Motor neuron (in vitro differentiated cells): ENCODE results near the gene TKT. TPM values are rescaled to one million over a fixed set of nuclear protein-coding genes. Genes with fewer than 3 reads are reported as not detected.

Experiments
- ATAC-seq, 8 experiments: fragments of 200-7000 bp; cut with Tn5 transposase; replicated peaks in 6 of 8; 2 replicates each; pipeline ENCODE4 v1.8.0; 2021; ENCODE audit warnings: mild to moderate bottlenecking in 8 of 8, moderate library complexity in 8 of 8
- H3K27ac ChIP-seq, 2 donors: fragments of 250-450 bp; sonication (Bioruptor Pico); 2 replicates each; pipeline ENCODE4 v1.9.0; 2021; ENCODE audit warnings: antibody characterized with exemption in 2 of 2, mild to moderate bottlenecking in 2 of 2, moderate library complexity in 1 of 2
- H3K4me1 ChIP-seq, 2 donors: fragments of 250-450 bp; sonication (Bioruptor Pico); replicated peaks in 1 of 2; 2 replicates each; pipeline ENCODE4 v1.6.1; 2021; ENCODE audit warnings: antibody characterized with exemption in 2 of 2, mild to moderate bottlenecking in 2 of 2, moderate library complexity in 1 of 2
- H3K4me3 ChIP-seq, 5 donors: fragments of 250-450 bp; sonication (Bioruptor Pico); 2 replicates each; pipeline ENCODE4 v1.9.0; 2021; ENCODE audit warnings: antibody characterized with exemption in 5 of 5, mild to moderate bottlenecking in 5 of 5, moderate library complexity in 4 of 5
- WGBS, 10 experiments: fragments of 450-650 bp; shearing (Covaris generic); methylation state at CpG; one replicate each; pipeline ENCODE4 v1.0.0; 2022; 5-methylcytosine and 5-hydroxymethylcytosine counted together
- in situ Hi-C, 9 experiments: fragments of 400-800 bp; cut with MboI; loops; one replicate each; pipeline ENCODE4 v1.15.0; 2021; ENCODE audit warnings: low sequenced_read_pairs in 9 of 9, low pct_unique_long_range_greater_than_20kb in 2 of 9; ENCODE audit not compliant: unreplicated experiment in 9 of 9
- total RNA-seq, 8 experiments: library from RNA; unstranded; fragments of 300-600 nt; gene quantifications; 2 replicates each; pipeline versions ENCODE4 v1.2.3 to v1.2.4, GENCODE V29; 2022

TKT gene
- total RNA-seq, 8 experiments from 2014 or later: 87.0 to 697 (median 139) TPM

DNA sequence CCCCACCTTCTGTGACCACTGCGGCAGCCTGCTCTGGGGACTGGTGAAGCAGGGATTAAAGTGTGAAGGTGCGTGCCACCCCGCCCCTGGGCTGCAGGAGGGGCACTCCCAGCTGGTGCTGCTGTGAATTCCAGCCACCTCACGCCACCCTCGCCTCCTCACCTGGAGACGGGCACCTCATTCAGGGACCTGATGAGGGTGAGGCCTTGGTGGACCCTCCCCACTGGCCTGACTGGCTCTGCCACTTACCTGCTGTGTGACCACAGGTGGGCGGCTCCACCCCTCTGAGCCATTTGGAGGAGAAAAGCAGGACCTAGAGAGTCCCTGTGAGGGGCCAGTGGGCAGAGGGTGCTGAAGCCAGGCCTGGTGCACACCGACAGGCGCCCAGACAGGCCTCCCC is 72.3 kb downstream of the TKT start:
- Histone ChIP-seq H3K4me3 (no peak overlapping the region), H3K27ac (no peak overlapping the region), H3K4me1 (no peaks in the 10 kb centered on the region)
- in situ Hi-C loops: no loop called here
- ATAC-seq: no peak
- WGBS, 10 experiments: 92 to 100% (median 100%) methylated on average over 1 to 6 of the region's 9 CpGs; no CpG with 5 or more reads in 6 of the 10 experiments

DNA sequence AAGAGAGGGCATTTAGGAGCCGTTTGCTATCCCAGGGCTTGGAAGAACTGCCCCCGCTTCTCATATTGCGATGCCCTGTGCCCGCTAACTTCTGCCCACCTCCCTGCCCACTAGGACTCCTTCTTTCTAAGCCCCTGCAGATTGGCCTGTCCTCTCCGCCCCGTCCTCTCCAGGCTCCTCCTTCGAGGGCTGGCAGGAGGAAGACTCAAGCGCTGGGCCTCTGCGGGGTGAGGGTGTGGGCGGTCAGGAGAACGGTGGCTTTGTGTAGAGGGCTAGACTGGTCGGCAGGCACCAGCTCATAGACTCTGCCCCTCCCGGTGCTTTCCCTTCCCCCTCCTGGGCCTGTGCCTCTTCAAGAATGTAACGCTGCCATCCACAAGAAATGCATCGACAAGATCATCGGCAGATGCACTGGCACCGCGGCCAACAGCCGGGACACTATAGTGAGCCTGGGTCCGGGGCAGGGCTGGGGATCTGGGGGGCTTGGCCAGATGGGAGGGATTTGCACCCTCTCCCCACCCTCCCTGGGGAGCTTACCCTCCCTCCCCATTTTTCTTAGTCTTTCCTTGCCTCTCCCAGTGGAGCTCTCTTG is 73.0 kb downstream of the TKT start:
- Histone ChIP-seq H3K27ac (no peak overlapping the region), H3K4me1 (no peaks in the 10 kb centered on the region), H3K4me3 (no peak overlapping the region)
- in situ Hi-C loops: no loop called here
- WGBS, 10 experiments: 60 to 100% (median 100%) methylated on average over 1 to 3 of the region's 20 CpGs; no CpG with 5 or more reads in 7 of the 10 experiments
- peak in 5 of 8 experiments; percentile 42 to 63 (median 45) for ATAC-seq

DNA sequence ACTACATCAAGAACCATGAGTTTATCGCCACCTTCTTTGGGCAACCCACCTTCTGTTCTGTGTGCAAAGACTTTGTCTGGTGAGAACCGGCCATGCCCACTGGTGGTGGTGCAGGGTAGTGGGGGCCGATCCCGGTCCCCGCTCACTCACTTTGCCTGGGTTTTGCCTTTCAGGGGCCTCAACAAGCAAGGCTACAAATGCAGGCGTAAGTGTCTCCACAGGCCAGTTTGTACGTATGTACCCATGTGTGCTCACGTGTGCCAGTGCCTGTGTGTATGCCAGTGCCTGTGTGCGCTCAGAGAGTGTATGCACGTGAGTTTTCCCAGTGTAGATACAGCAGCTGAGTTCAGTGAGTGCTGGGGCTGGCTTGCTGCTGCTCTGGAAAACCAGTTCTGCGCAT is 74.3 kb downstream of the TKT start:
- Histone ChIP-seq H3K4me1 (no peaks in the 10 kb centered on the region), H3K27ac (no peak overlapping the region), H3K4me3 (no peak overlapping the region)
- WGBS, 10 experiments: 92 to 100% (median 100%) methylated on average over 1 to 6 of the region's 11 CpGs; no CpG with 5 or more reads in 3 of the 10 experiments
- in situ Hi-C loops: no loop called here
- ATAC-seq: no peak

DNA sequence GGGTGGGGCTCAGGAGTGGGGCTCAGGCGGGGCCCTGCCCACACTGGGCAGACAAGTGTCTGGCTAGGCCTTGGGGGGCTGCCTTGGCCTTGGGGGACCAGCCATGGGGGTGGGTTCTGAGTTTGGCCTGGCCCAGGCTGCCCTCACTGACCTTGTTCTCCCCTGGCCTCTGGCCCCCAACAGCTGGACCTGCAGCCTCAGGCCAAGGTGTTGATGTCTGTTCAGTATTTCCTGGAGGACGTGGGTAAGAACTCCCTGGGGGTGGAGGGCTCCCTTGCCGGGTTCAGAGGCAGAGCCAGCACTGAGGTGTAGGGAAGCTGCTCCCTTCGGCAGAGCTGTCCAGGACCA is 74.8 kb downstream of the TKT start:
- no peak overlapping the region for H3K27ac ChIP-seq
- in situ Hi-C loops: no loop called here
- H3K4me3 ChIP-seq: no peak overlapping the region
- WGBS, 10 experiments: 100% methylated on average over 1 of the region's 4 CpGs; no CpG with 5 or more reads in 9 of the 10 experiments
- no peaks in the 10 kb centered on the region for H3K4me1 ChIP-seq
- ATAC-seq: no peak

DNA sequence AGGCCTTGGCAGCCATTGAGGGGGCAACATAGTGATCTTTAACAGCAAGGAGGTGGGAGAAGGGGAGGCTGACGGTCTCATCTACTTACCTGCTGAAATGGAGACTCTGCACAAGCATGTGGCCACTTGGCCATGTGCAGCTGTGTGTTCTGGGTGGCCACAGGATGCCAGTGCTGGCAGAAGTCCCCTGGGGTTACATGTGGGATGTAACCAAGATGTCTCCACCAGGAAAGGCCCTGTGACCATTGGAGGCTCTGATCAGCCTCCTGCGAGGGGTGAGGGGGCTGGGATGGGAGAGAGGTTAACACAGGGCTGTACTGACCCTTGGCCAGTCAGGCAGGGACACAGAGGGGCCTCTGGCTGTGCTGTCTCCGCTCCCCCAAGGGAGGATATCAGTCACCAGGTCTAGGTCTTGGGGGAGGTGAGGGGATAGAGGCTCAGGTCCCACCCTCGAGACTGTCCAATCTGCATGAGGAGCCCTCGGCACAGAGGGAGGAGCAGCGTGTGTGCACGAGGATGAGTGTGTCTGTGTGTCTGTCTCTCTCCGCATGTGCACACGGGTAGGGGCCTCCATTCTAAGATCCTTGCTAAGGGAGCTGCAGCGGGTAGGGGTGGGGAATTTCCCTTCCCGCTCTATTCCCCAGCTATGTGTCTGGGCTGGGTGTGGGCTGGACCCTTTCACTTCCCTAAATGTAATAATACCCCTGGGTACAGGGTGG is 75.4 kb downstream of the TKT start:
- 40 to 100% (median 84%) methylated on average over 1 to 7 of the region's 11 CpGs; no CpG with 5 or more reads in 4 of the 10 experiments for WGBS, 10 experiments
- in situ Hi-C loops: no loop called here
- peak in 3 of 8 experiments; percentile 14 to 53 (median 41) for ATAC-seq

DNA sequence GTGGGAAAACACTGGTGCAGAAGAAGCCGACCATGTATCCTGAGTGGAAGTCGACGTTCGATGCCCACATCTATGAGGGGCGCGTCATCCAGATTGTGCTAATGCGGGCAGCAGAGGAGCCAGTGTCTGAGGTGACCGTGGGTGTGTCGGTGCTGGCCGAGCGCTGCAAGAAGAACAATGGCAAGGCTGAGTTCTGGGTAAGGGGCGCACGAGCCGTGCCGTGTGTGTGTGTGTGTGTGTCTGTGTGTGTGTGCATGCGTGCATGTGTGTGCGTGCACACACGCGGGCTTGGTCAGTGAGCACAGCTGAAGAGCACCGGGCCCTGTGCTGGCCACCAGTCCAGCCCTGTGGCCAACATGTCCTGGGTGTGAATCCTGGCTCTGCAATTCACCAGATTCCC is 76.2 kb downstream of the TKT start:
- 80 to 95% (median 87%) methylated on average over 1 to 4 of the region's 20 CpGs; no CpG with 5 or more reads in 6 of the 10 experiments for WGBS, 10 experiments
- Histone ChIP-seq H3K27ac (no peak overlapping the region), H3K4me1 (no peaks in the 10 kb centered on the region), H3K4me3 (no peak overlapping the region)
- ATAC-seq: no peak
- in situ Hi-C loops: no loop called here

More for the DNA sequence above, 75.4 kb downstream of the TKT start:
- Histone ChIP-seq H3K4me1 (no peaks in the 10 kb centered on the region), H3K27ac (no peak overlapping the region), H3K4me3 (no peak overlapping the region)

DNA sequence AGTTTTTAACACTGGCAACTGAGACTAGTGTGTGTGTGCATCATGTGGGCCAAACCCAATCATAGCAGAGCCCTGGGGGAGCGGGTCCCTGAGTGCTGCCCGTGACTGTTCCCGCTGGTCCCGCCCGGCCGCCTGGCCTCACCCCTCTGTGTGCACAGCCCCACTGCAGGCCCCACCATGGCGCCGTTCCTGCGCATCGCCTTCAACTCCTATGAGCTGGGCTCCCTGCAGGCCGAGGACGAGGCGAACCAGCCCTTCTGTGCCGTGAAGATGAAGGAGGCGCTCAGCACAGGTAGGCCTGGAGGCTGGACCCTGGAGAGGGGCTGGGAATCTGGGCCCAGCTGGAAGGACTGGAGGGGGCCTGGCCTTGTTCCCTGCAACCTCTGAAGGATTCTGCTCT is 77.6 kb downstream of the TKT start:
- WGBS, 10 experiments: no CpG with 5 or more reads among the region's 15 CpGs
- Histone ChIP-seq H3K27ac (no peak overlapping the region), H3K4me3 (no peak overlapping the region), H3K4me1 (no peaks in the 10 kb centered on the region)
- in situ Hi-C loops: no loop called here
- no peak for ATAC-seq

DNA sequence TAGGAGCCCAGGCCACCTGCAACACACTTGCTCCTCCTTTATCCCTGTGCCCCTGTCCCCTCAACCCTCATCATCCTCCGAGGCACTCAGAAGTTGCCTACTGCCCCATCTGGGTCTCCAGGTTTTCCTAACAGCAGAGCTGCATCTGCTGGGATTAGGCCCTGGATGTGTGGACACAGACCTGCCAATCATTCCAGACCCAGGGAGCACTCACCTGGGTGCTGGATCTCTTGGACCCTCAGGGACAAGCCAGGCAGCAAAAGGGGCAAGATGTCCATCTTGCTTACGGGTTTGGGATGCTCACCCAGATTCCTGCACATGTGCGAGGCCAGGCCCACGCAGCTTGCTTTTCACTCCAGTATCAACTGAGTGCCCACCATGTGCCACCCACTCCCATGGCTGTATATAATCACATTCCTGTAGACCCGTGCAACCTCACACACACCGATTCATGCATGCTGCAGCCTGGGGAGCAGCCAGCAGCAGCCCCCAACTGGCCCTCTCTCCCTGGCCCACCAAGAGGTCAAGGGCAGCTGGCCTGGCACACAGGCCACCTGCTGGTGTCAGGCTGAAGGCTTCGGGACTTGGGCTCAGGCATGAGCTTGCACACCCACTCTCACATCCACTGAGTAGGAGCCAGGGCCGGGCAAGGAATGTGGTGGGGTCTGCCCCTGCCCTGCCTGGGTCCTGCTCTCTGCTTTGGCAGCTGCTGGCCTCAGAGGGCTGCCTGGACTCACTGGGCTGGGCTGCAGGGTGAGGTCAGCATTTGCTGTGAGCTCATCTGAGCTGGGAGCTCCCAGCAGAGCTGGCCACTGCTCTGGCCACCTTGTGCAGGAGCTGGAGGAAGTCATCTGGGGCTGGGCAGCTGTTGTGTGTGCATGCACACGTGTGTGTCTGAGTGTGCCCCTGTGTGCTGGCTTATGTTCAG is 79.9 kb downstream of the TKT start:
- WGBS, 10 experiments: 40 to 100% (median 85%) methylated on average over 1 to 5 of the region's 9 CpGs; no CpG with 5 or more reads in 1 of the 10 experiments
- in situ Hi-C loops: no loop called here
- Histone ChIP-seq H3K27ac (no peak overlapping the region), H3K4me3 (no peak overlapping the region), H3K4me1 (no peaks in the 10 kb centered on the region)
- ATAC-seq: peak in 7 of 8 experiments; percentile 42 to 89 (median 85)

Other genes starting within 250 kb of the TKT start
- 10 to 100 TPM in 4 of 8 experiments, 1 to 10 TPM in 4; 7.5 to 22.3 (median 10.8) TPM for gene SFMBT1, start 209.9 kb downstream of the TKT start, total RNA-seq
- gene RFT1, start 125.6 kb downstream of the TKT start, total RNA-seq: 10 to 100 TPM in 4 of 8 experiments, 1 to 10 TPM in 4; 6.7 to 26.6 (median 10.0) TPM
- 1 to 10 TPM in 7 of 8 experiments, under 1 TPM in 1; 0.49 to 8.0 (median 1.9) TPM for gene PRKCD, start 94.8 kb downstream of the TKT start, total RNA-seq
- gene DCP1A, start 91.5 kb upstream of the TKT start, total RNA-seq: 10 to 100 TPM in 7 of 8 experiments, 1 to 10 TPM in 1; 9.9 to 28.7 (median 20.5) TPM
- 10 to 100 TPM in 3 of 8 experiments, 1 to 10 TPM in 5; 1.2 to 15.3 (median 5.9) TPM for gene CACNA1D, start 238.6 kb upstream of the TKT start, total RNA-seq